HepG2 (cell line): ENCODE data around the gene TET3. TPM values are rescaled to one million over a fixed set of nuclear protein-coding genes. Genes with fewer than 3 reads are reported as not detected.

Experiments
- AFF4 ChIP-seq: sonication (generic); formaldehyde crosslinking; IDR thresholded peaks from 2 replicates; pipeline ENCODE4 v1.4.0; 2020; ENCODE audit warnings: missing genetic modification reagents
- AGO1 ChIP-seq: fragments of 200-400 bp; formaldehyde crosslinking; IDR thresholded peaks from 2 replicates; pipeline ENCODE4 v1.6.1; 2017; ENCODE audit warnings: mild to moderate bottlenecking, low read depth, low read length, moderate library complexity; ENCODE audit not compliant: poor library complexity, severe bottlenecking
- ARID3A ChIP-seq: IDR thresholded peaks from 2 replicates; pipeline ENCODE4 v1.6.1; 2012; ENCODE audit warnings: low read depth, low read length, improper control_type of control experiment
- DDIT3 ChIP-seq: sonication (generic); formaldehyde crosslinking; IDR thresholded peaks from 2 replicates; pipeline ENCODE4 v1.4.0; 2020; ENCODE audit warnings: mild to moderate bottlenecking, missing genetic modification reagents
- FOXP4 ChIP-seq: sonication (generic); formaldehyde crosslinking; IDR thresholded peaks from 2 replicates; pipeline ENCODE4 v1.4.0; 2020; ENCODE audit warnings: missing genetic modification reagents
- HBP1 ChIP-seq: IDR thresholded peaks from 2 replicates; pipeline ENCODE4 v1.6.1; 2016; ENCODE audit warnings: low read depth, control low read depth
- HNF1A ChIP-seq, 2 experiments: sonication (generic) in 1 of 2; formaldehyde crosslinking in 1 of 2; IDR thresholded peaks; 2 replicates each; pipeline versions ENCODE4 v1.4.0 to v1.6.1; 2016 to 2020; ENCODE audit warnings: borderline replicate concordance in 1 of 2, low read depth in 1 of 2, mild to moderate bottlenecking in 1 of 2, missing genetic modification reagents in 1 of 2
- NFATC3 ChIP-seq: sonication (generic); formaldehyde crosslinking; IDR thresholded peaks from 2 replicates; pipeline ENCODE4 v1.5.1; 2020; ENCODE audit warnings: mild to moderate bottlenecking, missing genetic modification reagents
- PLRG1 ChIP-seq: fragments of 450-650 bp; conservative IDR thresholded peaks from 2 replicates; pipeline ENCODE4 v1.6.1; 2016
- ZBTB38 ChIP-seq: sonication (generic); formaldehyde crosslinking; IDR thresholded peaks from 2 replicates; pipeline ENCODE4 v1.5.1; 2020; ENCODE audit warnings: mild to moderate bottlenecking, missing genetic modification reagents
- polyA plus RNA-seq, 8 experiments: library from polyadenylated mRNA; depleted of rRNA in 3 of 8; stranded (reverse) in 7 of 8; unstranded in 1 of 8; fragments of >200 nt; fragmentation: Illumina TruSeq in 4 of 8; extraction: Trizol in 4 of 8; gene quantifications; 2 replicates each; pipeline versions ENCODE4 v1.2.1 to v1.2.3, GENCODE V29; 2011 to 2016; ENCODE audit warnings: low read depth in 4 of 8, missing spikeins in 1 of 8, mixed read lengths in 1 of 8; ENCODE audit not compliant: insufficient read depth in 1 of 8
- total RNA-seq, 5 experiments: library from RNA; depleted of rRNA; stranded (reverse); fragments of >200 nt; fragmentation: Illumina TruSeq; extraction: Trizol; gene quantifications; 2 replicates each; pipeline ENCODE4 v1.2.3, GENCODE V29; 2016; ENCODE audit warnings: low read depth in 1 of 5

Gene TET3
- total and polyA plus RNA-seq, 2 of the 13 experiments (the other 11 are each of a cell fraction or from before 2014, with no cell fraction given): 4.3 to 6.8 TPM

GRCh38 chr2:73987109-73987947 lies 2.6 kb downstream of the TET3 start (continued):
- TF ChIP-seq HBP1 (CRISPR knock-in tag) (no peak), AFF4 (CRISPR knock-in tag) (no peak), NFATC3 (CRISPR knock-in tag) (no peak), ARID3A (no peak), ZBTB38 (CRISPR knock-in tag) (peak; percentile 96), AGO1 (no peak), HNF1A (IDR thresholded peaks at IDR 0.05; ENCODE audit: low read depth) (no peak), HNF1A (CRISPR knock-in tag; IDR thresholded peaks at IDR 0.05; ENCODE audit: borderline replicate concordance) (no peak), DDIT3 (CRISPR knock-in tag) (no peak), FOXP4 (CRISPR knock-in tag) (no peak), PLRG1 (no peak)
